Measurements from ENCODE around the gene LYRM9. TPM values are rescaled to one million over a fixed set of nuclear protein-coding genes. Genes with fewer than 3 reads are reported as not detected.
"Not testable (repeated sequence)": the region's sequence is repeated elsewhere in the genome, so short reads cannot be mapped to it uniquely, and the experiment has no call there.

The LYRM9 gene
- total RNA-seq, 1 donor: 9.7 TPM

GRCh38 chr17:27856676-27857432 lies 36.3 kb downstream of the LYRM9 start:
- no peak for TF ChIP-seq CTCF (IDR thresholded peaks at IDR 0.05; ENCODE audit: insufficient read depth, low read length)
- no peak overlapping the region for H3K4me3 ChIP-seq (ENCODE audit: low read depth, low read length)
- DNase-seq (ENCODE audit: low read depth): no peak

GRCh38 chr17:27855454-27855853 lies 37.7 kb downstream of the LYRM9 start:
- H3K4me3 ChIP-seq (ENCODE audit: low read depth, low read length): no peak overlapping the region
- no peak for DNase-seq (ENCODE audit: low read depth)
- TF ChIP-seq CTCF (IDR thresholded peaks at IDR 0.05; ENCODE audit: insufficient read depth, low read length): no peak

GRCh38 chr17:27854163-27854562 lies 39.0 kb downstream of the LYRM9 start:
- no peak for TF ChIP-seq CTCF (IDR thresholded peaks at IDR 0.05; ENCODE audit: insufficient read depth, low read length)
- no peak overlapping the region for H3K4me3 ChIP-seq (ENCODE audit: low read depth, low read length)
- DNase-seq (ENCODE audit: low read depth): no peak

- no peak for DNase-seq (ENCODE audit: low read depth)
- no peak for TF ChIP-seq CTCF (IDR thresholded peaks at IDR 0.05; ENCODE audit: insufficient read depth, low read length)
- no peak overlapping the region for H3K4me3 ChIP-seq (ENCODE audit: low read depth, low read length)
Observed at GRCh38 chr17:27853091-27853490, 40.1 kb downstream of the LYRM9 start.

- TF ChIP-seq CTCF (IDR thresholded peaks at IDR 0.05; ENCODE audit: insufficient read depth, low read length): no peak
- H3K4me3 ChIP-seq (ENCODE audit: low read depth, low read length): no peak overlapping the region
- DNase-seq (ENCODE audit: low read depth): no peak
Observed at GRCh38 chr17:27849474-27850185, 43.5 kb downstream of the LYRM9 start.

- TF ChIP-seq CTCF (IDR thresholded peaks at IDR 0.05; ENCODE audit: insufficient read depth, low read length): no peak
- DNase-seq (ENCODE audit: low read depth): no peak
Observed at GRCh38 chr17:27848931-27849330, 44.2 kb downstream of the LYRM9 start.

GRCh38 chr17:27846808-27847307 lies 46.3 kb downstream of the LYRM9 start:
- not testable (repeated sequence) for DNase-seq (ENCODE audit: low read depth); H3K4me3 ChIP-seq (ENCODE audit: low read depth, low read length)

More at GRCh38 chr17:27848931-27849330, 44.2 kb downstream of the LYRM9 start:
- H3K4me3 ChIP-seq (ENCODE audit: low read depth, low read length): no peak overlapping the region
